ENCODE measurements around the gene NECTIN3.

NECTIN3 gene

GRCh38 chr3:111071257-111072030 lies at the start of gene NECTIN3:
NECTIN3 (plus strand) TSS chr3:111071816; CDS start chr3:111072018, 202 bp downstream.
- peak; percentile 85 for DNase-seq (ENCODE audit: low read depth)

GRCh38 chr3:111027868-111028267 lies 43.7 kb upstream of the NECTIN3 start:
- DNase-seq (ENCODE audit: low read depth), result no peak

- no peak for DNase-seq (ENCODE audit: low read depth)
These were observed 40.1 kb upstream of the NECTIN3 start for GRCh38 chr3:111031538-111031937.

- DNase-seq (ENCODE audit: low read depth), result no peak
These were observed 38.9 kb upstream of the NECTIN3 start for GRCh38 chr3:111032677-111033076.

GRCh38 chr3:111033470-111034050 lies 38.1 kb upstream of the NECTIN3 start:
- DNase-seq (ENCODE audit: low read depth), result no peak

- DNase-seq (ENCODE audit: low read depth), result no peak
These were observed 36.3 kb upstream of the NECTIN3 start for GRCh38 chr3:111035316-111035715.

GRCh38 chr3:111035902-111036301 lies 35.7 kb upstream of the NECTIN3 start:
- DNase-seq (ENCODE audit: low read depth), result no peak

GRCh38 chr3:111040959-111041358 lies 30.7 kb upstream of the NECTIN3 start:
- no peak for DNase-seq (ENCODE audit: low read depth)

- no peak for DNase-seq (ENCODE audit: low read depth)
These were observed 26.1 kb upstream of the NECTIN3 start for GRCh38 chr3:111045564-111045963.

- DNase-seq (ENCODE audit: low read depth), result no peak
These were observed 24.6 kb upstream of the NECTIN3 start for GRCh38 chr3:111047042-111047441.

GRCh38 chr3:111047812-111048435 lies 23.7 kb upstream of the NECTIN3 start:
- DNase-seq (ENCODE audit: low read depth), result no peak

GRCh38 chr3:111051354-111051753 lies 20.3 kb upstream of the NECTIN3 start:
- DNase-seq (ENCODE audit: low read depth), result no peak

- DNase-seq (ENCODE audit: low read depth), result no peak
These were observed 3.0 kb upstream of the NECTIN3 start for GRCh38 chr3:111068574-111068973.

GRCh38 chr3:111069974-111070771 lies 1.4 kb upstream of the NECTIN3 start:
- DNase-seq (ENCODE audit: low read depth), result no peak

GRCh38 chr3:111070772-111071256 lies 802 bp upstream of the NECTIN3 start:
- no peak for DNase-seq (ENCODE audit: low read depth)

- DNase-seq (ENCODE audit: low read depth), result no peak
These were observed 660 bp downstream of the NECTIN3 start for GRCh38 chr3:111072031-111072921.

- no peak for DNase-seq (ENCODE audit: low read depth)
These were observed 1.6 kb downstream of the NECTIN3 start for GRCh38 chr3:111073218-111073617.

- no peak for DNase-seq (ENCODE audit: low read depth)
These were observed 5.1 kb downstream of the NECTIN3 start for GRCh38 chr3:111076732-111077131.

- DNase-seq (ENCODE audit: low read depth), result no peak
These were observed 5.8 kb downstream of the NECTIN3 start for GRCh38 chr3:111077369-111077768.

- no peak for DNase-seq (ENCODE audit: low read depth)
These were observed 8.8 kb downstream of the NECTIN3 start for GRCh38 chr3:111080413-111080812.

GRCh38 chr3:111081008-111081545 lies 9.5 kb downstream of the NECTIN3 start:
- no peak for DNase-seq (ENCODE audit: low read depth)
